ENCODE data around the gene SLC35D2. TPM values are rescaled to one million over a fixed set of nuclear protein-coding genes. Genes with fewer than 3 reads are reported as not detected.
"Not testable (repeated sequence)": the region's sequence is repeated elsewhere in the genome, so short reads cannot be mapped to it uniquely, and the experiment has no call there.

The SLC35D2 gene
- total RNA-seq, 4 donors from 2014 or later, result 10.7 to 21.3 (median 13.3) TPM

DNA sequence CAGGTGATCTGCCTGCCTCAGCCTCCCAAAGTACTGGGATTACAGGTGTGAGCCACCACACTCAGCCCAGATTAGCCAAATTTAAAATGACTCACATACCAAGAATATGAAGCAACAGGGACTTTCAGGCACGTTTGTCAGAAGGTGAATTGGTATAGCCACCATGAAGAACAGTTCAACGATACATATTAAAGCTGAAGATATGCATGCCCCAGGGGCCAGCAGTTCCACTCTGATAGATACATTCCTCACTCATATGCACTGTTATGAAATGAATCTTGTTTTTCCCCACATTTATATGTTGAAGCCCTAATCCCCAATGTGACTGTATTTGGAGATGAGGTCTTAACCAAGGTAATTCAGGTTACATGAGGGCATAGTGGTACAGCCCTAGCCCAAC is 22.5 kb downstream of the SLC35D2 start:
- TF ChIP-seq, protein P1, sequence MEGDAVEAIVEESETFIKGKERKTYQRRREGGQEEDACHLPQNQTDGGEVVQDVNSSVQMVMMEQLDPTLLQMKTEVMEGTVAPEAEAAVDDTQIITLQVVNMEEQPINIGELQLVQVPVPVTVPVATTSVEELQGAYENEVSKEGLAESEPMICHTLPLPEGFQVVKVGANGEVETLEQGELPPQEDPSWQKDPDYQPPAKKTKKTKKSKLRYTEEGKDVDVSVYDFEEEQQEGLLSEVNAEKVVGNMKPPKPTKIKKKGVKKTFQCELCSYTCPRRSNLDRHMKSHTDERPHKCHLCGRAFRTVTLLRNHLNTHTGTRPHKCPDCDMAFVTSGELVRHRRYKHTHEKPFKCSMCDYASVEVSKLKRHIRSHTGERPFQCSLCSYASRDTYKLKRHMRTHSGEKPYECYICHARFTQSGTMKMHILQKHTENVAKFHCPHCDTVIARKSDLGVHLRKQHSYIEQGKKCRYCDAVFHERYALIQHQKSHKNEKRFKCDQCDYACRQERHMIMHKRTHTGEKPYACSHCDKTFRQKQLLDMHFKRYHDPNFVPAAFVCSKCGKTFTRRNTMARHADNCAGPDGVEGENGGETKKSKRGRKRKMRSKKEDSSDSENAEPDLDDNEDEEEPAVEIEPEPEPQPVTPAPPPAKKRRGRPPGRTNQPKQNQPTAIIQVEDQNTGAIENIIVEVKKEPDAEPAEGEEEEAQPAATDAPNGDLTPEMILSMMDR (IDR thresholded peaks at IDR 0.05), result no peak
- no peak for TF ChIP-seq POLR2A (IDR thresholded peaks at IDR 0.05)
- no peak overlapping the region for H3K4me3 ChIP-seq (ENCODE audit: low read depth, poor library complexity, severe bottlenecking)
- 70 to 73% methylated on average over 2 of the region's 2 CpGs for WGBS, 2 donors
- intact Hi-C loops (cut with DNase I; ENCODE audit: low total_unique reads), result no loop called here
- DNase-seq (ENCODE audit: low spot score in 2 of 2), result no peak

DNA sequence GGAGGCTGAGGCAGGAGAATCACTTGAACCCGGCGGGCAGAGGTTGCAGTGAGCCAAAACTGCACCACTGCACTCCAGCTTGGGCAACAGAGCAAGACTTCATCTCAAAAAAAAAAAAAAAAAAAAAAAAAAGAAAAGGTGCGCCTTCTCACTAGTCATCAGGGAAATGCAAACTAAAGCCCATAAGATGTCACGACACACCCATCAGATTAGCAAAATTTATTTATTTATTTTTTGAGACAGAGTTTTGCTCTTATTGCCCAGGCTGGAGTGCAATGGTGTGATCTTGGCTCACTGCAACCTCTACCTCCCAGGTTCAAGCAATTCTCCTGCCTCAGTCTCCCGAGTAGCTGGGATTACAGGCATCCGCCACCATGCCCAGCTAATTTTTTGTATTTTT is 23.0 kb downstream of the SLC35D2 start:
- H3K4me3 ChIP-seq (ENCODE audit: low read depth, poor library complexity, severe bottlenecking); intact Hi-C loops (cut with DNase I; ENCODE audit: low total_unique reads): not testable (repeated sequence)
- peak in 1 of 2 donors; percentile 7 for DNase-seq (ENCODE audit: low spot score in 2 of 2)
- WGBS, 2 donors, result 96 to 97% methylated on average over 6 of the region's 6 CpGs

DNA sequence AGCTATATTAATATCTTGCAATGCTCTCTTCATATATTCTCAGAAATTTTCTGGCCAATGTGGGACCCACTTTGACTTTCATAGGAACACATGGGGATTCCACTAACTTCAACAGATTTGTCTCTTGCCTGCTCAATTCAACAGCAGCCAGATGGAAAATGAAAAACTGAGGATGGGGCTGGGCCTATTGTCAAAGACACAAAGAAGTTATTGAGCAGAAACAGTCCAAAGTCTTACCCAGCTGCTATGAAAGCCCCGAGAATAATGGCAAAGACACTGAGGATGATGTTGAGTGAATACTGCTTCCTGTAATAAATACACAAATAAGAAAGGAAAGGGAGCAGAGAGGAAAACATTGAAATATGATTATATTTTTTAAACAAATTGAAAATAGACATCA is 32.6 kb downstream of the SLC35D2 start:
- no peak for DNase-seq (ENCODE audit: low spot score in 2 of 2)
- H3K4me3 ChIP-seq (ENCODE audit: low read depth, poor library complexity, severe bottlenecking), result no peak overlapping the region
- TF ChIP-seq POLR2A (IDR thresholded peaks at IDR 0.05), result no peak
- TF ChIP-seq, protein P1 (IDR thresholded peaks at IDR 0.05), result no peak
- 93 to 96% methylated on average over 1 of the region's 1 CpG for WGBS, 2 donors
- intact Hi-C loops (cut with DNase I; ENCODE audit: low total_unique reads), result no loop called here

DNA sequence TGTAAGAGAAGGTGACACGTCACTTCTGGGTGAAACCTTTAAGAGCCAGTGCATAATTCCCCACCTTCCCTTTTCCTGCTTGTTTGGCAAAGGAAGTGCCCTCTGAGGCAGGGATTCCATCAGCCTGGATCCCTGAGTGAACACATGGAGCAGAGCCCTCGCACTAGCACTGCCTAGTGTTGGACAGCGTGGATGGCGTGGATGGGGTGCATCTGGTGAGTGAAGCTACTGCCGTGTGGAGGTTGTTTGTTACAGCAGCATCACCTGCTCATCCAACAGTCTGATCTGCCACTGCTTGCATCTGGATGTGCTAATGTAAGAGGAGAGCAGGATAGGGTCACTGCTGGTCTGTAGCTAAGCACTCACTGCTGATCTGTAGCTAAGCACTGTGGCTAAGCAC is 35.2 kb downstream of the SLC35D2 start:
- no peak overlapping the region for H3K4me3 ChIP-seq (ENCODE audit: low read depth, poor library complexity, severe bottlenecking)
- no peak for TF ChIP-seq POLR2A (IDR thresholded peaks at IDR 0.05)
- TF ChIP-seq, protein P1 (IDR thresholded peaks at IDR 0.05), result no peak
- intact Hi-C loops (cut with DNase I; ENCODE audit: low total_unique reads), result no loop called here
- peak in 1 of 2 donors; percentile 54 for DNase-seq (ENCODE audit: low spot score in 2 of 2)
- WGBS, 2 donors, result 95 to 99% methylated on average over 5 of the region's 5 CpGs

DNA sequence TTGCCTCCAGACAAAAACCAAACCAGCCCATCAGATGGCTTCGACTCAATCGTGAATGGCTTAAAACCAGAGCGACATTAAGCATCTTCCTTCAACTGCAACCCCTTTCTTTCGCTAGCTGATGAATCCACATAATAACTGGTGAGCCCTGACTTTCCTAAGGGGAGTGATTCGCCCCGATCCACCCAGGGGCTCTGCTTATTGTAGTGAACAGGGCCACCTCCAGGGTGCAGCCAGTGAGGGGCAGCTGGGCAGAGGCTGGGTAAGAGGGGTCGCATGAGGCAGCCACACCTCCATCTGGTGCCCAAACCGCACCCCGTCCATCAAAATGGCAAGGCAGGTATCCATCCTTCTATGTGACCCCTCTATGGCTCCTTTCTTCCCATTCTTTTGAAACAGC is 38.0 kb downstream of the SLC35D2 start:
- intact Hi-C loops (cut with DNase I; ENCODE audit: low total_unique reads), result no loop called here
- WGBS, 2 donors, result 91 to 93% methylated on average over 9 of the region's 9 CpGs
- no peak for TF ChIP-seq POLR2A (IDR thresholded peaks at IDR 0.05)
- TF ChIP-seq, protein P1 (IDR thresholded peaks at IDR 0.05), result no peak
- H3K4me3 ChIP-seq (ENCODE audit: low read depth, poor library complexity, severe bottlenecking), result no peak overlapping the region
- peak in 1 of 2 donors; percentile 65 for DNase-seq (ENCODE audit: low spot score in 2 of 2)

DNA sequence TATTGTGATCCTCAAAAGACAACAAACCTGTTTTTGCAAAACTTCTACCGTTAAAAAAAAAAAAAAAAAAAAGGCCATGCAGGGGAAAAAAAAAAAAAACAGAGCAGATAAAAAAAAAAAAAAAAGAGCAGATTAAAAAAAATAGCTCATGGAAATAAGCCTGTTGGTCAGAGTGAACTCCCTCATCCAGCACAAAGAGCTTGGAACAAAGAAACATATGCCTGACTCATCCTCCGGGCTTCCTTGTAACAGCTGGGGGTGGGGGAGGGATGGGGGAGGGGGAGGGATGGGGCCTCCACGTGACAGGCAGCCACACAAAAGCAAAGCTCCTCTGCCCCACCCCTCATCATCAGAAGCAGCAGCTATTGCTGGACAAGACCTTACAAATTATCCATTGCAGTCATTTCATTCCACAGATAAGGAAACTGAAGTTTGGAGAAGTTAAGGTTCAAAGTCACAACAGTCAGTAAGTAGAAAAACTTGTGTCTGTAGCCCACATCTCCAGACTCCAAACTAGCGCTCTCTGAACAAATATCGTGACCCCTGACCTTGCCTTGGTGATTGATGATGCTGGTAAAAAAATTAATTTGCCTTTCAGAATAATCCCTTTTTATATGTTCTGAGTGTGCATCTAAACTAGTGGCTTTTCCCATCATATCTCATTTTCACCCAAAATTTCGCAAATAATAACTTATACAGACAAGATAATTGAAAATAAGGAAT is 38.9 kb downstream of the SLC35D2 start:
- intact Hi-C loops (cut with DNase I; ENCODE audit: low total_unique reads), result no loop called here

More for the DNA sequence above, 38.9 kb downstream of the SLC35D2 start:
- H3K4me3 ChIP-seq (ENCODE audit: low read depth, poor library complexity, severe bottlenecking), result no peak overlapping the region
- DNase-seq (ENCODE audit: low spot score in 2 of 2), result peak; percentile 62 to 89
- TF ChIP-seq POLR2A (IDR thresholded peaks at IDR 0.05), result no peak
- TF ChIP-seq, protein P1 (IDR thresholded peaks at IDR 0.05), result no peak
- WGBS, 2 donors, result 39 to 40% methylated on average over 6 of the region's 6 CpGs
